Fibroblast of lung (primary cell): ENCODE measurements around the gene RRM1. TPM values are rescaled to one million over a fixed set of nuclear protein-coding genes. Genes with fewer than 3 reads are reported as not detected.

ENCODE experiments used
- DNase-seq, 2 donors: peaks; one replicate each; pipeline versions ENCODE4 v3.0.0 to v3.0.0-alpha.2; 2010; ENCODE audit warnings: low read depth in 2 of 2
- H2AFZ ChIP-seq: 2 replicates; pipeline ENCODE4 v1.5.1; 2012; ENCODE audit warnings: low read length, control low read depth, inconsistent platforms
- H3K27ac ChIP-seq: 2 replicates; pipeline ENCODE4 v1.5.1; 2011; ENCODE audit warnings: low read length, control low read depth; ENCODE audit not compliant: insufficient read depth
- H3K27me3 ChIP-seq: 2 replicates; pipeline ENCODE4 v1.5.1; 2011; ENCODE audit warnings: mild to moderate bottlenecking, low read length; ENCODE audit not compliant: control insufficient read depth, insufficient read depth
- H3K36me3 ChIP-seq: 2 replicates; pipeline ENCODE4 v1.5.1; 2011; ENCODE audit warnings: low read length; ENCODE audit not compliant: control insufficient read depth, insufficient read depth
- H3K4me1 ChIP-seq: 2 replicates; pipeline ENCODE4 v1.5.1; 2011; ENCODE audit warnings: low read length; ENCODE audit not compliant: control insufficient read depth, insufficient read depth; ENCODE audit errors: extremely low read depth
- H3K4me2 ChIP-seq: 2 replicates; pipeline ENCODE4 v1.5.1; 2011; ENCODE audit warnings: low read length, control low read depth; ENCODE audit not compliant: insufficient read depth; ENCODE audit errors: extremely low read depth
- H3K4me3 ChIP-seq, 4 experiments: fragments of 200-600 bp in 1 of 4; sonication (generic) in 1 of 4; replicated peaks in 1 of 4; 2 replicates each; pipeline ENCODE4 v1.5.1; 2011 to 2016; ENCODE audit warnings: low read length in 4 of 4, low read depth in 3 of 4, mild to moderate bottlenecking in 3 of 4, control low read depth in 2 of 4, inconsistent platforms in 1 of 4, mixed read lengths in 1 of 4; ENCODE audit not compliant: insufficient read depth in 1 of 4; ENCODE audit errors: control extremely low read depth in 1 of 4
- H3K79me2 ChIP-seq: 2 replicates; pipeline ENCODE4 v1.5.1; 2012; ENCODE audit warnings: mild to moderate bottlenecking, low read length, inconsistent platforms; ENCODE audit not compliant: control insufficient read depth, insufficient read depth
- H3K9ac ChIP-seq: 2 replicates; pipeline ENCODE4 v1.5.1; 2011; ENCODE audit warnings: mild to moderate bottlenecking, low read length, control low read depth; ENCODE audit not compliant: insufficient read depth
- H3K9me3 ChIP-seq: 2 replicates; pipeline ENCODE4 v1.5.1; 2012; ENCODE audit warnings: low read depth, low read length; ENCODE audit not compliant: control insufficient read depth, insufficient read depth
- H4K20me1 ChIP-seq: 2 replicates; pipeline ENCODE4 v1.5.1; 2011; ENCODE audit warnings: low read length; ENCODE audit not compliant: control insufficient read depth, insufficient read depth; ENCODE audit errors: extremely low read depth
- EZH2 ChIP-seq: IDR thresholded peaks from 2 replicates; pipeline ENCODE4 v1.5.1; 2012; ENCODE audit warnings: low read length, control low read depth, mild to moderate bottlenecking; ENCODE audit errors: missing control alignments
- polyA plus RNA-seq, 2 donors: library from polyadenylated mRNA; depleted of rRNA in 1 of 2; stranded (reverse) in 1 of 2; unstranded in 1 of 2; fragments of >200 nt; gene quantifications; 2 replicates each; pipeline ENCODE4 v1.2.1, GENCODE V29; 2011 to 2012; ENCODE audit warnings: missing spikeins in 1 of 2
- total RNA-seq: library from RNA; depleted of rRNA; stranded (reverse); fragments of >200 nt; gene quantifications from 2 replicates; pipeline ENCODE4 v1.2.1, GENCODE V29; 2014
- TF ChIP-seq, protein P1 (sequence below), 2 donors: IDR thresholded peaks in 1 of 2; conservative IDR thresholded peaks in 1 of 2; 1 replicate in 1 of 2; 2 replicates in 1 of 2; pipeline ENCODE4 v1.5.1; 2011 to 2012; ENCODE audit warnings: low read length in 2 of 2, control low read depth in 1 of 2, inconsistent platforms in 1 of 2, low read depth in 1 of 2, mild to moderate bottlenecking in 1 of 2

Gene RRM1
- total and polyA plus RNA-seq, 2 donors (not counting 1 experiment from before 2014, with no cell fraction given), result 57.5 to 85.0 TPM

DNA sequence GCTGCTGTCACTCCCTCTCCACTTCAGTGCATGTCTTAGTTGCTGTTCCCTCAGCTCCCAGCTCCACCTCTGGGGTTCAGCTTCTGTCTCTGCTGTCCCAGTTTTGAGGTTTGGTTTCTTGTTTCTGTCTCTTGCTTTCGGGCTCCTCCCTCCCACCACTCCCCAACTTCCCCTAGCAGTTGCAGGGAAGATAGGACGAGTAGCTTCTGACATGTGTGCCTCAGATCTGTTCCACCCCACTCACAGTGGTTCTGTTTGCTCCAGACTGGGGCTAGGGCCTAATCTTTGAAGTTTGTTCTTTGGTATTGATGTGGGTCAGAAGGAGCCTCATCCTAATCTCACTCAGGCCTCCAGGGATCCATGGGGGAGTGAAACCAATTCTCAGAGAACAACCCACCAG lies 2.6 kb upstream of the RRM1 start:
- H3K9me3 ChIP-seq, result no peaks in the 10 kb centered on the region
- no peak overlapping the region for H2AFZ ChIP-seq
- H3K9ac ChIP-seq, result no peak overlapping the region
- no peak for DNase-seq
- H3K79me2 ChIP-seq, result peaks cover 21% of the 10 kb centered on the region
- H3K27ac ChIP-seq, result no peak overlapping the region
- H4K20me1 ChIP-seq, result no peaks in the 10 kb centered on the region
- no peaks in the 10 kb centered on the region for H3K27me3 ChIP-seq
- no peak overlapping the region for H3K4me3 ChIP-seq
- peaks cover 3% of the 10 kb centered on the region for H3K4me1 ChIP-seq
- no peaks in the 10 kb centered on the region for H3K36me3 ChIP-seq
- no peak overlapping the region for H3K4me2 ChIP-seq
- TF ChIP-seq, protein P1, sequence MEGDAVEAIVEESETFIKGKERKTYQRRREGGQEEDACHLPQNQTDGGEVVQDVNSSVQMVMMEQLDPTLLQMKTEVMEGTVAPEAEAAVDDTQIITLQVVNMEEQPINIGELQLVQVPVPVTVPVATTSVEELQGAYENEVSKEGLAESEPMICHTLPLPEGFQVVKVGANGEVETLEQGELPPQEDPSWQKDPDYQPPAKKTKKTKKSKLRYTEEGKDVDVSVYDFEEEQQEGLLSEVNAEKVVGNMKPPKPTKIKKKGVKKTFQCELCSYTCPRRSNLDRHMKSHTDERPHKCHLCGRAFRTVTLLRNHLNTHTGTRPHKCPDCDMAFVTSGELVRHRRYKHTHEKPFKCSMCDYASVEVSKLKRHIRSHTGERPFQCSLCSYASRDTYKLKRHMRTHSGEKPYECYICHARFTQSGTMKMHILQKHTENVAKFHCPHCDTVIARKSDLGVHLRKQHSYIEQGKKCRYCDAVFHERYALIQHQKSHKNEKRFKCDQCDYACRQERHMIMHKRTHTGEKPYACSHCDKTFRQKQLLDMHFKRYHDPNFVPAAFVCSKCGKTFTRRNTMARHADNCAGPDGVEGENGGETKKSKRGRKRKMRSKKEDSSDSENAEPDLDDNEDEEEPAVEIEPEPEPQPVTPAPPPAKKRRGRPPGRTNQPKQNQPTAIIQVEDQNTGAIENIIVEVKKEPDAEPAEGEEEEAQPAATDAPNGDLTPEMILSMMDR (conservative IDR thresholded peaks at IDR 0.05 in 1 of 2, IDR thresholded peaks at IDR 0.05 in 1 of 2; ENCODE audit: low read depth in 1 of 2, low read length in 2 of 2), result no peak
- no peak for TF ChIP-seq EZH2

GRCh38 chr11:4093519-4094347 lies 866 bp upstream of the RRM1 start:
- peak overlapping the region; percentile 51 to 90 (median 72) for H3K4me3 ChIP-seq
- peaks cover 38% of the 10 kb centered on the region for H3K79me2 ChIP-seq
- H3K9me3 ChIP-seq, result no peaks in the 10 kb centered on the region
- H3K4me1 ChIP-seq, result peaks cover 4% of the 10 kb centered on the region
- H3K36me3 ChIP-seq, result no peaks in the 10 kb centered on the region
- peak overlapping the region; percentile 61 for H2AFZ ChIP-seq
- H4K20me1 ChIP-seq, result no peaks in the 10 kb centered on the region
- TF ChIP-seq EZH2, result no peak
- TF ChIP-seq, protein P1 (conservative IDR thresholded peaks at IDR 0.05 in 1 of 2, IDR thresholded peaks at IDR 0.05 in 1 of 2; ENCODE audit: low read depth in 1 of 2, low read length in 2 of 2), result no peak
- DNase-seq, result no peak
- no peaks in the 10 kb centered on the region for H3K27me3 ChIP-seq
- H3K9ac ChIP-seq, result peak overlapping the region; percentile 90
- peak overlapping the region; percentile 69 for H3K4me2 ChIP-seq
- peak overlapping the region; percentile 97 for H3K27ac ChIP-seq

GRCh38 chr11:4095509-4096230 lies 1.1 kb downstream of the RRM1 start:
- peak overlapping the region; percentile 70 for H2AFZ ChIP-seq
- no peaks in the 10 kb centered on the region for H4K20me1 ChIP-seq
- H3K9ac ChIP-seq, result peak overlapping the region; percentile 90
- H3K27ac ChIP-seq, result peak overlapping the region; percentile 97
- no peaks in the 10 kb centered on the region for H3K36me3 ChIP-seq
- H3K4me3 ChIP-seq, result peak overlapping the region; percentile 51 to 90 (median 72)
- no peak for TF ChIP-seq EZH2
- no peaks in the 10 kb centered on the region for H3K27me3 ChIP-seq
- peaks cover 56% of the 10 kb centered on the region for H3K79me2 ChIP-seq
- peaks cover 4% of the 10 kb centered on the region for H3K4me1 ChIP-seq
- no peaks in the 10 kb centered on the region for H3K9me3 ChIP-seq
- H3K4me2 ChIP-seq, result peak overlapping the region; percentile 98
- peak; percentile 62 to 65 for DNase-seq
